Stomach (tissue), 9 donors: ENCODE data around the gene CCDC134. TPM values are rescaled to one million over a fixed set of nuclear protein-coding genes. Genes with fewer than 3 reads are reported as not detected.

ENCODE experiments used
- DNase-seq, 2 donors: peaks; one replicate each; pipeline versions ENCODE4 v3.0.0 to v3.0.0-alpha.2; 2013 to 2019
- H3K27ac ChIP-seq, 5 donors: fragments of 200-600 bp in 4 of 5; sonication (generic) in 4 of 5; one replicate each; pipeline ENCODE4 v1.5.1; 2013 to 2019; ENCODE audit warnings: mild to moderate bottlenecking in 1 of 5, moderate library complexity in 1 of 5
- H3K27me3 ChIP-seq, 3 donors: fragments of 200-600 bp; sonication (generic); one replicate each; pipeline ENCODE4 v1.5.1; 2017 to 2019; ENCODE audit warnings: mixed run types in 1 of 3
- H3K36me3 ChIP-seq, 4 donors: fragments of 200-600 bp; sonication (generic); 1 replicate in 3 of 4; 2 replicates in 1 of 4; pipeline ENCODE4 v1.5.1; 2016 to 2019
- H3K4me1 ChIP-seq, 4 donors: fragments of 200-600 bp; sonication (generic); one replicate each; pipeline ENCODE4 v1.5.1; 2016 to 2019
- H3K4me3 ChIP-seq, 4 donors: fragments of 200-600 bp; sonication (generic) in 3 of 4; one replicate each; pipeline ENCODE4 v1.5.1; 2016 to 2019; ENCODE audit warnings: mild to moderate bottlenecking in 1 of 4
- H3K9me3 ChIP-seq, 4 donors: fragments of 200-600 bp; sonication (generic); one replicate each; pipeline ENCODE4 v1.5.1; 2016 to 2019
- EP300 ChIP-seq: sonication (generic); formaldehyde crosslinking; IDR thresholded peaks from one replicate; pipeline ENCODE4 v1.6.1; 2017; ENCODE audit warnings: antibody characterized with exemption
- POLR2A ChIP-seq, 4 donors: fragments of 450-650 bp; IDR thresholded peaks; one replicate each; pipeline ENCODE4 v1.6.1; 2016; ENCODE audit warnings: antibody characterized with exemption in 4 of 4, control low read depth in 2 of 4, mild to moderate bottlenecking in 1 of 4, moderate library complexity in 1 of 4
- POLR2AphosphoS5 ChIP-seq, 3 donors: sonication (generic); formaldehyde crosslinking; IDR thresholded peaks; one replicate each; pipeline ENCODE4 v1.6.1; 2016; ENCODE audit warnings: antibody characterized with exemption in 3 of 3
- WGBS, 5 donors: extraction: QIAGEN DNeasy Blood & Tissue Kit in 3 of 5; methylation state at CpG; one replicate each; pipeline versions ENCODE4 v1.1.5 to v1.1.7; 2013 to 2018; 5-methylcytosine and 5-hydroxymethylcytosine counted together
- intact Hi-C: fragments of 100-400 bp; cut with DNase I; formaldehyde crosslinking; loops from one replicate; pipeline ENCODE4 v1.15.1; 2023; ENCODE audit warnings: low total_unique reads
- polyA plus RNA-seq, 3 donors: library from polyadenylated mRNA; stranded (reverse); fragments of 200-250 nt; gene quantifications; one replicate each; pipeline ENCODE4 v1.2.3, GENCODE V29; 2013
- total RNA-seq, 5 donors: library from RNA; depleted of rRNA; stranded (reverse); fragments of >200 nt; gene quantifications; one replicate each; pipeline versions ENCODE4 v1.1.0 to v1.2.3, GENCODE V29; 2014 to 2016
- TF ChIP-seq, protein P1 (sequence below), 7 experiments: fragments of 450-650 bp in 4 of 7; fragments of 200-600 bp in 3 of 7; sonication (generic) in 3 of 7; IDR thresholded peaks; one replicate each; pipeline ENCODE4 v1.5.1; 2016 to 2019; ENCODE audit warnings: antibody characterized with exemption in 7 of 7, control low read depth in 2 of 7, mild to moderate bottlenecking in 1 of 7
- donor health status: healthy with polysubstance abuse.
- donor health status: Bipolar disorder and iron deficiency.
- donor health status: healthy.

The CCDC134 gene
- total and polyA plus RNA-seq, 8 donors, result 1.6 to 16.5 (median 7.4) TPM; not detected in 2

DNA sequence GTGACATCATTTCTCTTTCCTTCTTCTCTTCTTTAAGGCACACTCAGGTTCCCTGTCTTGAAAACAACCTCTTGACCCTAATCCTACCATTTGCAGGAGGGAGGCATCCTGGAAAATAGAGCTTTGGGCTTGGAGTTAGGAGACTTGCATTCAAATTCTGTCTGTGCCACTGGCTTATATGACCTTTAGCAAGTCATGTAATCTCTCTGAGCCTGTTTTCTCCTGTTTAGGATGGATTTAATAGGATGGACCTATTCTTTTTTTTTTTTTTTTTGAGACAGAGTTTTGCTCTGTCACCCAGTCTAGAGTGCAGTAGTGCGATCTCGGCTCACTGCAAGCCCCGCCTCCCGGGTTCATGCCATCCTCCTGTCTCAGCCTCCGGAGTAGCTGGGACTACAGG, 25.1 kb upstream of the CCDC134 start:
- DNase-seq, result no peak
- peaks cover 0 to 3% (median 0%) of the 10 kb centered on the region in 3 donors for H3K27me3 ChIP-seq
- intact Hi-C loops, result no loop called here
- H3K9me3 ChIP-seq, result no peaks in the 10 kb centered on the region
- no peak overlapping the region for H3K27ac ChIP-seq
- no peak overlapping the region for H3K4me3 ChIP-seq
- 92 to 96% (median 95%) methylated on average over 5 of the region's 5 CpGs for WGBS, 5 donors
- H3K4me1 ChIP-seq, result peaks cover 0 to 3% (median 0%) of the 10 kb centered on the region in 4 donors
- no peak for TF ChIP-seq EP300
- TF ChIP-seq, protein P1, sequence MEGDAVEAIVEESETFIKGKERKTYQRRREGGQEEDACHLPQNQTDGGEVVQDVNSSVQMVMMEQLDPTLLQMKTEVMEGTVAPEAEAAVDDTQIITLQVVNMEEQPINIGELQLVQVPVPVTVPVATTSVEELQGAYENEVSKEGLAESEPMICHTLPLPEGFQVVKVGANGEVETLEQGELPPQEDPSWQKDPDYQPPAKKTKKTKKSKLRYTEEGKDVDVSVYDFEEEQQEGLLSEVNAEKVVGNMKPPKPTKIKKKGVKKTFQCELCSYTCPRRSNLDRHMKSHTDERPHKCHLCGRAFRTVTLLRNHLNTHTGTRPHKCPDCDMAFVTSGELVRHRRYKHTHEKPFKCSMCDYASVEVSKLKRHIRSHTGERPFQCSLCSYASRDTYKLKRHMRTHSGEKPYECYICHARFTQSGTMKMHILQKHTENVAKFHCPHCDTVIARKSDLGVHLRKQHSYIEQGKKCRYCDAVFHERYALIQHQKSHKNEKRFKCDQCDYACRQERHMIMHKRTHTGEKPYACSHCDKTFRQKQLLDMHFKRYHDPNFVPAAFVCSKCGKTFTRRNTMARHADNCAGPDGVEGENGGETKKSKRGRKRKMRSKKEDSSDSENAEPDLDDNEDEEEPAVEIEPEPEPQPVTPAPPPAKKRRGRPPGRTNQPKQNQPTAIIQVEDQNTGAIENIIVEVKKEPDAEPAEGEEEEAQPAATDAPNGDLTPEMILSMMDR (IDR thresholded peaks at IDR 0.05), result no peak
- no peak for TF ChIP-seq POLR2AphosphoS5 (IDR thresholded peaks at IDR 0.05)
- no peak for TF ChIP-seq POLR2A (IDR thresholded peaks at IDR 0.05)
- H3K36me3 ChIP-seq, result no peaks in the 10 kb centered on the region

DNA sequence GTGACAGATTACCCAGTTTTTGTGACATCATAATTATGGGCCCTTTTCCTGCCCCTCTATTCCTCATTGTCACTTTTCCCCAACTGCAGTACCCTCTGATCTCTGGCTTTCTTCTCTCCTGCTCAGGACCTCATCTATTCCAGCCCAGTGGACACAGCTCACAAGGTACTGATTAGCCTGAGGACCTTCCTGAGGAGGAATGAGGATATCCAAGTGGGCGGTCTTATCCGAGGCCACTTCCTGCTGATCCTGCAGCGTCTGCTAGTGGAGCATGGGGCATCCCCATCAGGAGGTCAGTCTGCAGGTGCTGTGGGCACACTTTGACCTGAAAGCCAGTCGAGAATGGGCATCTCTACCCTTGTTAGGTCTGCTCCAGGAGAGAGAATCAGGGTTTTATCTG, 24.5 kb upstream of the CCDC134 start:
- DNase-seq, result no peak
- WGBS, 5 donors, result 62 to 70% (median 63%) methylated on average over 4 of the region's 4 CpGs
- no peak overlapping the region for H3K4me3 ChIP-seq
- TF ChIP-seq POLR2AphosphoS5 (IDR thresholded peaks at IDR 0.05) (no peak), EP300 (no peak), POLR2A (IDR thresholded peaks at IDR 0.05) (no peak)
- TF ChIP-seq, protein P1 (IDR thresholded peaks at IDR 0.05), result no peak
- intact Hi-C loops, result no loop called here
- H3K27ac ChIP-seq, result no peak overlapping the region
- H3K4me1 ChIP-seq, result peaks cover 0 to 5% (median 2%) of the 10 kb centered on the region in 4 donors
- no peaks in the 10 kb centered on the region for H3K9me3 ChIP-seq
- H3K27me3 ChIP-seq, result peaks cover 0 to 3% (median 0%) of the 10 kb centered on the region in 3 donors
- no peaks in the 10 kb centered on the region for H3K36me3 ChIP-seq

DNA sequence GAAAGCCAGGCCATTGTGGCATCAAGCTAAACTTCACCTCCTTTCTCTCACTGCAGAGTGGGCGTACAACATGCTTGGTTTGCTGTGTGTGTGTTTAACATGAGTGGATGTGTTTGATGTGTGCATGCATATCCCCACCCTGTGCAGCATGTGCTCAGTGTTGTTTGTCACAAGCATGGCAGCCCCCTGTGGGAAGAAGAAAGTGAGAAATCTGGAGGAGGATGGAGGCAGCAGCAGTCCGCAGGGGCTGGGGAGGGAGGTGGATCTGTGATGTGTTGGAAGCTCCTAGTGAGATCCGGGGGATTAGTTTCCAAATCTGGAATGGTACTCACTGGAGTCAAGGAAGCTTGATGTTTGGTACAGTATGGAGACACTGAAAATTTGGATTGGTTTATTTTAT, 24.1 kb upstream of the CCDC134 start:
- 84 to 95% (median 92%) methylated on average over 3 of the region's 3 CpGs for WGBS, 5 donors

DNA sequence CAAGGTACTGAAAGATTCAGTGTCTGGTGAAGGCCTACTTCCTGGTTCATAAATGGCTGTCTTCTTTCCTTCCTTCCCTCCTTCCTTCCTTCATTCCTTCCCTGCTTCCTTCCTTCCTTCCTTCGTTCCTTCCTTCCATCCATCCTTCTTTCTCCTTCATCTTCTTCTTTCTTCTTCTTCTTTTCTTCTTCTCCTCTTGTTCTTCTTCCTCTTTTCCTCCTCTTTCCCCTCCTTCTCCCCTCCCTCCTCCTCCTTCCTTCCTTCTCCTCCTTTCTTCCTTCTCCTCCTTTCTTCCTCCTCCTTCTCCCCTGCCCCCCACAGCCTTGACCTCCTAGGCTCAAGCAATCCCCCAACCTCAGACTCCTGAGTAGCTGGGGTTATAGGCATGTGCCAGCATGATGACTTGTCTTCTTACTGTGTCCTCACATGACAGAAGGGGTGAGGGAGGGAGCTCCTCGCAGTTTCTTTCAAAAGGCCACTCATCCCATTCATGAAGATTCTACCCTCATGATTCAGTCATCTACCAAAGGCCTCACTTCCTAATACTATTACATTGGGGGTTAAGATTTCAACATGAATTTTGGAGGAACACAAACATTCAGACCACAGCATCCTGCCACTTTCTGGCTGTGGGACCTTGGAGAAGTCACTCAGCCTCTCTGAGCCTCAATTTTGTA, 22.6 kb upstream of the CCDC134 start:
- intact Hi-C loops, result no loop called here
- WGBS, 5 donors, result 71 to 95% (median 81%) methylated on average over 2 of the region's 2 CpGs
- H3K4me3 ChIP-seq, result no peak overlapping the region
- H3K27me3 ChIP-seq, result peaks cover 0 to 3% (median 0%) of the 10 kb centered on the region in 3 donors
- H3K27ac ChIP-seq, result no peak overlapping the region
- DNase-seq, result no peak
- TF ChIP-seq EP300 (no peak), POLR2A (IDR thresholded peaks at IDR 0.05) (no peak), POLR2AphosphoS5 (IDR thresholded peaks at IDR 0.05) (no peak)
- TF ChIP-seq, protein P1 (IDR thresholded peaks at IDR 0.05), result no peak
- no peaks in the 10 kb centered on the region for H3K36me3 ChIP-seq
- peaks cover 0 to 12% (median 0%) of the 10 kb centered on the region in 4 donors for H3K4me1 ChIP-seq
- H3K9me3 ChIP-seq, result no peaks in the 10 kb centered on the region

More for the DNA sequence above, 24.1 kb upstream of the CCDC134 start:
- no peak overlapping the region for H3K4me3 ChIP-seq
- H3K9me3 ChIP-seq, result no peaks in the 10 kb centered on the region
- intact Hi-C loops, result no loop called here
- H3K4me1 ChIP-seq, result peaks cover 0 to 9% (median 2%) of the 10 kb centered on the region in 4 donors
- no peaks in the 10 kb centered on the region for H3K36me3 ChIP-seq
- DNase-seq, result no peak
- no peak overlapping the region for H3K27ac ChIP-seq
- H3K27me3 ChIP-seq, result peaks cover 0 to 3% (median 0%) of the 10 kb centered on the region in 3 donors
- no peak for TF ChIP-seq EP300
- TF ChIP-seq POLR2AphosphoS5 (IDR thresholded peaks at IDR 0.05), result no peak
- TF ChIP-seq, protein P1 (IDR thresholded peaks at IDR 0.05), result no peak
- no peak for TF ChIP-seq POLR2A (IDR thresholded peaks at IDR 0.05)
